HEK293T (cell line): Measurements from ENCODE around the gene AP3S2.

Experiments
- CTCF ChIA-PET: fragments of 350-600 bp; formaldehyde crosslinking; extraction: SDS; loops from one replicate; lab custom pipeline; 2021; ENCODE audit warnings: antibody characterized with exemption, inconsistent platforms; lab: Yijun Ruan, JAX
- POLR2A ChIA-PET: fragments of 350-600 bp; formaldehyde crosslinking; extraction: SDS; loops from one replicate; lab custom pipeline; 2020; ENCODE audit warnings: antibody characterized with exemption, inconsistent platforms; lab: Yijun Ruan, JAX
- DNase-seq: peaks from one replicate; pipeline ENCODE4 v3.0.0; 2012; ENCODE audit warnings: mixed read lengths; ENCODE audit errors: extremely low spot score
- ARNT ChIP-seq: fragments of 450-650 bp; IDR thresholded peaks from 2 replicates; pipeline ENCODE4 v1.6.1; 2017; ENCODE audit warnings: mild to moderate bottlenecking
- BHLHE40 ChIP-seq: fragments of 450-650 bp; IDR thresholded peaks from 2 replicates; pipeline ENCODE4 v1.6.1; 2016; ENCODE audit warnings: mild to moderate bottlenecking, moderate library complexity, borderline replicate concordance
- CTBP1 ChIP-seq: fragments of 450-650 bp; IDR thresholded peaks from 2 replicates; pipeline ENCODE4 v1.6.1; 2016; ENCODE audit warnings: borderline replicate concordance
- ELF4 ChIP-seq: fragments of 450-650 bp; IDR thresholded peaks from 2 replicates; pipeline ENCODE4 v1.6.1; 2017; ENCODE audit warnings: antibody characterized with exemption
- FOXA1 ChIP-seq: fragments of 450-650 bp; IDR thresholded peaks from 2 replicates; pipeline ENCODE4 v1.6.1; 2016; ENCODE audit warnings: mild to moderate bottlenecking
- FOXK2 ChIP-seq: fragments of 450-650 bp; IDR thresholded peaks from 2 replicates; pipeline ENCODE4 v1.6.1; 2016; ENCODE audit warnings: mild to moderate bottlenecking
- FOXM1 ChIP-seq: fragments of 450-650 bp; IDR thresholded peaks from 2 replicates; pipeline ENCODE4 v1.6.1; 2017; ENCODE audit warnings: mild to moderate bottlenecking, borderline replicate concordance
- HDGF ChIP-seq: fragments of 450-650 bp; IDR thresholded peaks from 2 replicates; pipeline ENCODE4 v1.6.1; 2017; ENCODE audit warnings: antibody characterized with exemption, borderline replicate concordance
- L3MBTL2 ChIP-seq: fragments of 450-650 bp; conservative IDR thresholded peaks from 2 replicates; pipeline ENCODE4 v1.6.1; 2016; ENCODE audit warnings: mild to moderate bottlenecking
- LEF1 ChIP-seq: fragments of 450-650 bp; IDR thresholded peaks from 2 replicates; pipeline ENCODE4 v1.6.1; 2017; ENCODE audit warnings: mild to moderate bottlenecking, borderline replicate concordance
- NFRKB ChIP-seq: fragments of 450-650 bp; IDR thresholded peaks from 2 replicates; pipeline ENCODE4 v1.6.1; 2016; ENCODE audit warnings: mild to moderate bottlenecking, moderate library complexity
- PKNOX1 ChIP-seq: fragments of 450-650 bp; IDR thresholded peaks from 2 replicates; pipeline ENCODE4 v1.6.1; 2016
- SP1 ChIP-seq: fragments of 450-650 bp; IDR thresholded peaks from 2 replicates; pipeline ENCODE4 v1.6.1; 2017
- SUZ12 ChIP-seq: fragments of 450-650 bp; IDR thresholded peaks from 2 replicates; pipeline ENCODE4 v1.6.1; 2016; ENCODE audit warnings: mild to moderate bottlenecking
- TARDBP ChIP-seq: fragments of 450-650 bp; IDR thresholded peaks from 2 replicates; pipeline ENCODE4 v1.6.1; 2016
- ZNF384 ChIP-seq: fragments of 450-650 bp; IDR thresholded peaks from 2 replicates; pipeline ENCODE4 v1.6.1; 2016

AP3S2 gene

GRCh38 chr15:89823836-89824606, 69.8 kb downstream of the AP3S2 start:
- POLR2A ChIA-PET: no interaction called here

GRCh38 chr15:89822951-89823711, 70.7 kb downstream of the AP3S2 start:
- POLR2A ChIA-PET: no interaction called here
- TF ChIP-seq ZNF384 (no peak), L3MBTL2 (no peak), FOXK2 (no peak), LEF1 (no peak), NFRKB (no peak), ELF4 (no peak), FOXM1 (no peak)
- CTCF ChIA-PET: no interaction called here
- no peak for DNase-seq

More at GRCh38 chr15:89823836-89824606, 69.8 kb downstream of the AP3S2 start:
- TF ChIP-seq NFRKB (no peak), FOXK2 (no peak), FOXA1 (no peak), CTBP1 (no peak), SP1 (no peak), HDGF (no peak), L3MBTL2 (no peak), TARDBP (no peak), ARNT (no peak), LEF1 (no peak), ZNF384 (no peak), FOXM1 (no peak)
- CTCF ChIA-PET: no interaction called here
- no peak for DNase-seq

GRCh38 chr15:89822611-89822950, 71.2 kb downstream of the AP3S2 start:
- POLR2A ChIA-PET: no interaction called here
- CTCF ChIA-PET: no interaction called here
- TF ChIP-seq BHLHE40 (no peak), SUZ12 (no peak), LEF1 (no peak), FOXA1 (no peak), TARDBP (no peak), CTBP1 (no peak), FOXK2 (no peak), ELF4 (no peak)
- no peak for DNase-seq

- no peak for DNase-seq
- POLR2A ChIA-PET: no interaction called here
- CTCF ChIA-PET: no interaction called here
- no peak for TF ChIP-seq FOXK2
- no peak for TF ChIP-seq FOXM1
- TF ChIP-seq TARDBP: no peak
- no peak for TF ChIP-seq ZNF384
- TF ChIP-seq CTBP1: no peak
- TF ChIP-seq SUZ12: no peak
- TF ChIP-seq HDGF: no peak
- TF ChIP-seq L3MBTL2: no peak
- no peak for TF ChIP-seq NFRKB
- no peak for TF ChIP-seq ARNT
- TF ChIP-seq BHLHE40: no peak
- no peak for TF ChIP-seq FOXA1
- no peak for TF ChIP-seq SP1
- TF ChIP-seq PKNOX1: no peak
- no peak for TF ChIP-seq ELF4
- TF ChIP-seq LEF1: no peak
Measured at GRCh38 chr15:89822026-89822425, 71.8 kb downstream of the AP3S2 start.

- DNase-seq: no peak
- ChIA-PET CTCF (no interaction called here), POLR2A (no interaction called here)
- TF ChIP-seq TARDBP (no peak), ELF4 (no peak), SP1 (no peak), CTBP1 (no peak), ARNT (no peak), BHLHE40 (no peak), NFRKB (no peak), HDGF (no peak), PKNOX1 (no peak), FOXK2 (no peak), LEF1 (no peak), FOXA1 (no peak), SUZ12 (no peak), FOXM1 (no peak), L3MBTL2 (no peak), ZNF384 (no peak)
Measured at GRCh38 chr15:89820666-89821611, 72.9 kb downstream of the AP3S2 start.

GRCh38 chr15:89818287-89818686, 75.5 kb downstream of the AP3S2 start:
- no peak for TF ChIP-seq SP1
- TF ChIP-seq ARNT: no peak
- no peak for TF ChIP-seq FOXK2
- no peak for TF ChIP-seq ELF4
- ChIA-PET CTCF (no interaction called here), POLR2A (no interaction called here)
- DNase-seq: no peak
